Nephron (organoid): ENCODE data around the gene BMAL1.

Experiments
- H3K27ac Mint-ChIP-seq, 3 experiments: 2 replicates each; pipeline ENCODE4 v1.8.0; 2020; ENCODE audit warnings: mixed read lengths in 3 of 3, mild to moderate bottlenecking in 2 of 3, moderate library complexity in 1 of 3
- H3K27me3 Mint-ChIP-seq: 2 replicates; pipeline ENCODE4 v1.8.0; 2021; ENCODE audit warnings: low read depth, mild to moderate bottlenecking, moderate library complexity, mixed read lengths
- H3K36me3 Mint-ChIP-seq: 2 replicates; pipeline ENCODE4 v1.8.0; 2020; ENCODE audit warnings: low read depth, mixed read lengths
- H3K4me1 Mint-ChIP-seq: 2 replicates; pipeline ENCODE4 v1.8.0; 2020; ENCODE audit warnings: mixed read lengths
- H3K4me3 Mint-ChIP-seq, 3 experiments: 2 replicates each; pipeline ENCODE4 v1.8.0; 2020; ENCODE audit warnings: mild to moderate bottlenecking in 3 of 3, mixed read lengths in 3 of 3, moderate library complexity in 2 of 3
- H3K9me3 Mint-ChIP-seq: 2 replicates; pipeline ENCODE4 v1.8.0; 2020; ENCODE audit warnings: mixed read lengths
- CTCF ChIP-seq, 3 experiments: fragments of 200-600 bp; sonication (generic); IDR thresholded peaks; one replicate each; pipeline ENCODE4 v1.5.0; 2021; ENCODE audit warnings: antibody characterized with exemption in 3 of 3; ENCODE audit not compliant: unreplicated experiment in 3 of 3

The BMAL1 gene

GRCh38 chr11:13309156-13309555, 31.6 kb downstream of the BMAL1 start:
- Mint-ChIP-seq H3K36me3 (no peaks in the 10 kb centered on the region), H3K4me1 (peaks cover 8% of the 10 kb centered on the region)

GRCh38 chr11:13310443-13310842, 32.9 kb downstream of the BMAL1 start:
- Mint-ChIP-seq H3K9me3 (no peaks in the 10 kb centered on the region), H3K4me3 (no peak overlapping the region), H3K27me3 (peaks cover 5% of the 10 kb centered on the region), H3K4me1 (peaks cover 10% of the 10 kb centered on the region), H3K27ac (no peak overlapping the region), H3K36me3 (no peaks in the 10 kb centered on the region)
- TF ChIP-seq CTCF (IDR thresholded peaks at IDR 0.05; ENCODE audit: unreplicated experiment in 3 of 3): no peak

More at GRCh38 chr11:13309156-13309555, 31.6 kb downstream of the BMAL1 start:
- Mint-ChIP-seq H3K4me3 (no peak overlapping the region), H3K27ac (no peak overlapping the region), H3K9me3 (no peaks in the 10 kb centered on the region), H3K27me3 (peaks cover 9% of the 10 kb centered on the region)
- TF ChIP-seq CTCF (IDR thresholded peaks at IDR 0.05; ENCODE audit: unreplicated experiment in 3 of 3): no peak

- Mint-ChIP-seq H3K27ac (no peak overlapping the region), H3K4me1 (peaks cover 15% of the 10 kb centered on the region), H3K9me3 (no peaks in the 10 kb centered on the region), H3K4me3 (no peak overlapping the region), H3K36me3 (no peaks in the 10 kb centered on the region), H3K27me3 (peaks cover 5% of the 10 kb centered on the region)
- no peak for TF ChIP-seq CTCF (IDR thresholded peaks at IDR 0.05; ENCODE audit: unreplicated experiment in 3 of 3)
Measured at GRCh38 chr11:13311570-13311969, 34.0 kb downstream of the BMAL1 start.

- no peaks in the 10 kb centered on the region for H3K36me3 Mint-ChIP-seq
- no peak for TF ChIP-seq CTCF (IDR thresholded peaks at IDR 0.05; ENCODE audit: unreplicated experiment in 3 of 3)
- no peak overlapping the region for H3K4me3 Mint-ChIP-seq
- peaks cover 16% of the 10 kb centered on the region for H3K4me1 Mint-ChIP-seq
- H3K9me3 Mint-ChIP-seq: no peaks in the 10 kb centered on the region
- peaks cover 5% of the 10 kb centered on the region for H3K27me3 Mint-ChIP-seq
- H3K27ac Mint-ChIP-seq: no peak overlapping the region
Measured at GRCh38 chr11:13313005-13313819, 35.6 kb downstream of the BMAL1 start.

GRCh38 chr11:13314676-13315394, 37.2 kb downstream of the BMAL1 start:
- Mint-ChIP-seq H3K27ac (no peak overlapping the region), H3K27me3 (peaks cover 5% of the 10 kb centered on the region), H3K9me3 (no peaks in the 10 kb centered on the region), H3K4me3 (no peak overlapping the region), H3K4me1 (peaks cover 22% of the 10 kb centered on the region), H3K36me3 (no peaks in the 10 kb centered on the region)
- TF ChIP-seq CTCF (IDR thresholded peaks at IDR 0.05; ENCODE audit: unreplicated experiment in 3 of 3): no peak
